ENCODE results near the gene DNLZ.

DNA sequence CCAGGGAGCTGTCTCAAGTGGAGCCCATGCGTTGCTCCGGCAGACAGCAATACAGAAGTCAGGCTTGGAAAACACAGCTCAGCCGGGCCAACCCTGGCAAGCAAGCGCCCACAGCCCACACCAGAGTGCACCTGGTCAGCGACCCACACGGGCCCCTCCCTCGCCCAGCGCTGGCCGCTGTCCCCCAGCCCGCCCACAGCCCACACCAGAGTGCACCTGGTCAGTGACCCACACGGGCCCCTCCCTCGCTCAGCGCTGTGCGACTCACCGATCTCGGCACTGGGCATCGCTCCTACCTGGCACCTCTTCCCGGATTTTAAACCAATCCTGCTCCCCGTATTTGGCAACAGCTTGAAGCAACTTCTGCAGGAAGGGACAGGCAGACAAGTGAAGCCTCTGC lies 23.7 kb upstream of the DNLZ start:
- TF ChIP-seq POLR2AphosphoS5 (IDR thresholded peaks at IDR 0.05; ENCODE audit: low read depth, low read length) = no peak
- TF ChIP-seq TAF1 (IDR thresholded peaks at IDR 0.05; ENCODE audit: borderline replicate concordance, insufficient read depth, low read length) = no peak
- TF ChIP-seq REST (IDR thresholded peaks at IDR 0.05; ENCODE audit: insufficient read depth in 1 of 2, low read depth in 2 of 2, low read length in 2 of 2) = no peak

All from PFSK-1 (cell line).